HG02623 (cell line): ENCODE results near the gene TTLL10.
"Not testable (repeated sequence)": the region's sequence is repeated elsewhere in the genome, so short reads cannot be mapped to it uniquely, and the experiment has no call there.

Source experiments
- ATAC-seq: cut with Tn5 transposase; IDR thresholded peaks from one replicate; pipeline ENCODE4 v1.9.1; 2021; ENCODE audit warnings: moderate library complexity; ENCODE audit not compliant: unreplicated experiment

The TTLL10 gene

DNA sequence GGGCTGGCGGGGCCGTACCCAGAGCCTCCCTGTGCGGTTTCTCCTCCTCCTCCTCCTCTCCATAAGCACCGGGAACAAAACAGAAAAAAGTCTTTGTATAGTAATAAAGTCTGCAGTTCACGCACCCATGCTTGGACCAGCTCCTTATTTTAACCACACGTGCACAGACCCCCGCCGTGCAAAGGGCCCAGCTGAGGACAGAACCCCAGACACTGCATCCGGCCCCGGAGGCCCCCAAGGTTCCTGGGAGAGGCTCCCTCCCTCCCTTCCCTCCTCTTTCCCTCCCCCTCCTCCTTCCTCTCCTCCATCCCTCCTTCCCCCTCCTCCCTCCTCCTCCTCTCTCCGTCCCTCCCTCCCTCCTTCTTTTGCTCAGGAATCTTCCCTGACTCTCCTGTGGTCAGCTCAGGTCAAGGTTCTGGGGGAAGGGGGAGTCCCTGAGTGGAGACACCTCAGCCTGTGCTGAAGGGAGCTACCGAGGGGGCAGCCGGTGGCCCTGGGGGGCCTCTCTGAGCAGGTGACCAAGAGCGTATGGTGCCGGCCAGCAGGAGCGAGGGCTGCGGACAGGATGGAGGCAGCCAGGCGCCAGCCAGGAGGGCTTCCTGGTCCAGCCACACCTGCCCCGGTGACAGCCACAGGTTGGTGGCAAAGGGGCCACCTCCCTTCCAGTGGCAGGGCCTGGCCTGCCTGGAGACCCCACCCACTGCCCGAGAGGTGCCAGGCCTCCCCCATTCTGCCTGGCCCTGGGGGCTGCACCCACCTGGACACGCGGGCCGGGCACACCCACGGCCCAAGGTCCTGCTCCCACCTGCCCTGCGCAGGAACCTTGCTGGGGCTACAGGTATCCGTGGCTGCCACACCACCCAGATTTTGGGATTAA, 3.2 kb upstream of the TTLL10 start:
- ATAC-seq: no peak

DNA sequence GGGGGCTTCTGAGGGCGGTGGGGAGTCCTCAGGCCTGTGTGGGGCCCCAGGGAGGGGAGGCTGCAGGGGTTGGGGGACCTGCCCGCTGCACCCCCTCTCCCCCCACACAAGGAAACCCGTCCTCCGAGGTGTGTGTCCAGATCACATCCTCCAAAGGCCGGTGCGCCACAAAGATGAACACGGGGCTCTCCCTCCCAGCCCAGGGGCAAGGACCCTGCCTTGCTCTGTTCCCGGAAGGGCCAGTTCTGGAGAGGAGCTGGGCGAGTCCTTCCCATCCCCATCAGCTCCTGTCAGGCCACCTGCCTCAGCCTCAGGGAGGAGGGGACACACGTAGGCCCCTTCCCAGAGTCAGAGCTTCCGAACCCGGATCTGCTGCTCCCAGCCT, 2.5 kb upstream of the TTLL10 start:
- ATAC-seq: no peak

DNA sequence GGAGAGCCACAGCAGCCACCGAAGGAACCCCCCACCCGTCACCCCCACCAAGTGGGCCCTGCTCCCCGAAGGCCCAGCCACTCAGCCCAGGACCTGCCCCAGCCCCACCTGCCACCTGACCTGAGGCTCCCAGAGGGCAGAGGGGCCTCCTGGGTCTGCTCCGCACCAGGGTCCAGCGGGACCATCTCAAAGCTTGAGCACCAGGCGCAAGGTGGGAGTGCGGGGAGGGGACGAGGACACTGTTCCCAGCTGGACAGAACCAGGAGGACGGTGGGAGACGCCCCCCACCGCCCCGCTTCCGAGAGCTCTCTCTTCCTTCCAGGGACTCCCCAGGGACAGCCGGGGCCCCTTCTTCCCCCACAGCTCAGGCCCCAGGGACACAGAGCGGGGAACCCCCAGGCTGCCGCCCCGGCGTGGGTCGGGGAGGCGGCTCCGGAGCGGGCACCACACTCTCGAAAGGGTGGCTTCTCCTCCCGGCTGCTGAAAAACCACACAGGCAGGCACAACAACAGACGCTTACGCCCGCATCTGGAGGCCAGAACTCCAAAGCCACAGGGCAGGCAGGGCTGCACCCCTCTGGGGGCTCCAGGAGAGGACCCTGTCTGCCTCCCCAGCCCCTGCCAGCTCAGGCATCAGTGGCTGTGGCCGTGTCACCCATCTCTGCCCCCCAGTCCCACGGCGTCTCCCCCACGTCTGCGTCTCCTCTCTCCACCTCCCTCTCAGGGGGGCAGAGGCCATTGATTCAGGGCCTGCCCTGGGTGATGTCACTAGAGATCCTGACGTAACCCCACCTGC, 1.9 kb upstream of the TTLL10 start:
- ATAC-seq: no peak

DNA sequence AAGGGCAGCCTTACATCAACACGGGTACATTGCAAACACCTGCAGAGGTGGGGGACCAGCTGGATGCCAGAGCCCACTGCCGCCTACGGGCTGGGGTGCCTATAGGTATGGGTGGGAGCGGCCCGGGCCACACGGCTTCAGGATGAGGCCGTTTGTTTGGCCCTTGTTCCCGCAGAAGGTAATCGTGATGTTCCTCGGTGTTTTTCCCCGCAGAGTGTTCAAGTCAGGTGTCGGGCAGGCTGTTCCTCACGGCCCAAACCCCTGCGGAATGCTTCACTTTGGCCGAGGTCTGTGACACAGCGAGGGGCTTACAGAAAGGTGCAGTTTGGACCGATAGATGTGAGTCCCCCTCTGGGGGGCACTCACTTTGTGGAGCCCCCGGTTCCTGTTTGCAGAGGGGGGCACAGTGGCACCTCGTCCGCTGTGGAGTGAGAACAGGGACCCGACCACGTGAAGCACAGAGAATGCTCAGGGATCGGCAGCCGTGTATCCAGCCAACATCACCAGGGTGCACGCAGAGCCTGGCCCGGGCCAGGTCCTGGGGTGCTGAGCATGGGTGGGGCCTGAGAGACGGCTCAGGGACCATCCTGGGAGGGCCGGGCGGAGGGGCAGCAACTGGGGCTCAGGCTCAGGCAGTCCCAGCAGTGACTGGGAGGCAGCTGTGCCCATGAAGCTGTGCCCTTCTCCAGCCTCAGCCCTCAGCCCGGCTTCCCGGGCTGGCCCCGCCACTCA, 453 bp upstream of the TTLL10 start:
- no peak for ATAC-seq

DNA sequence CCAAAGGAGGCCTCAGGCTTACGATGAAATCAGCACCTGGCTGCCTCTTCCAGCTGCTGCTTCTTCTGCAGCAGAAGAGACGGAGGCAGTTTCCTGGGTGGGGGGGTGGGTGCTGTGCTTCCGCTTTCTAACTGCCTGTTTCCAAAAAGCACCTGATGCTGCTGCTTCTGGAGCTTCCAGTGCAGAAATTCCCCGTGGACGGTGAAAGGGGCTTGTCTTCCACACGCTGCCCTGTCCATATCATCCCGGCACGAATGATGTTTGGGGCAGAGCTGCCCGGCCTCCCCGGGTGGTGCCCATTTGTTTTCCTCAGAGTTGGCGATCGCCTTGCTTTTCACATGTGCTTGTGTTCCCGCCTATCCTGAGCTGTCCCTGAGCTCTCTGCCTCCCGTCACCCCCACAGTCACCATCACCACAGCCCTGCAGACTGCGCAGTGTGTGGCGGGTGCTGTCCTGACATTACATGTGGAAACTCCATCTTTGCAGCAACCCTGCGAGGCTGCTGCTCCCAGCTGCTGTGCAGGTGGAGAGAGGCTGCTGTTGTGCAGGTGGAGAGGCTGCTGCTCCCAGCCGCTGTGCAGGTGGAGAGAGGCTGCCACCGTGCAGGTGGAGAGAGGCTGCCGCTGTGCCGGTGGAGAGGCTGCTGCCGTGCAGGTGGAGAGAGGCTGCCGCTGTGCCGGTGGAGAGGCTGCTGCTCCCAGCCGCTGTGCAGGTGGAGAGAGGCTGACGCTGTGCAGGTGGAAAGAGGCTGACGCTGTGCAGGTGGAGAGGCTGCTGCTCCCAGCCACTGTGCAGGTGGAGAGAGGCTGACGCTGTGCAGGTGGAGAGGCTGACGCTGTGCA, 1.8 kb downstream of the TTLL10 start:
- ATAC-seq: no peak

DNA sequence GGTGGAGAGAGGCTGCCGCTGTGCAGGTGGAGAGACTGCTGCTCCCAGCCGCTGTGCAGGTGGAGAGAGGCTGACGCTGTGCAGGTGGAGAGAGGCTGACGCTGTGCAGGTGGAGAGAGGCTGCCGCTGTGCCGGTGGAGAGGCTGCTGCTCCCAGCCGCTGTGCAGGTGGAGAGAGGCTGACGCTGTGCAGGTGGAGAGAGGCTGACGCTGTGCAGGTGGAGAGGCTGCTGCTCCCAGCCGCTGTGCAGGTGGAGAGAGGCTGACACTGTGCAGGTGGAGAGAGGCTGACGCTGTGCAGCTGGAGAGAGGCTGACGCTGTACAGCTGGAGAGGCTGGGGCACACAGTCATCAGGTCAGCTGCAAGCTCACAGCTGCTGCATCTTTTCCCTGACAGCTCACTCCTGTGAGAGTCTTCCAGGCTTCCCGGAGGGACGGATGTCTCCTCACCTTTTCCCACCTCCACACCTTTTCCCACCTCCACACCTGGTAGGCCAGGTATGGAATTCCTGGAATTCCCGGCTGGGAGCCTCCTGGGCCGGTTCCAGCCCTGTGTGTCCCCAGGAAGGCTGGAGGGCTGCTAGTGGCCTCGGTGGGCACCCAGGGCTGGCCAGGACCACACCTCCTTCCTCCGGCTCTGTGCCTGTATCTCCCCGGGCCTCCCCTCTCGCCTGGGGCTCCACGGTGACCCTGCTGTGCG, 2.5 kb downstream of the TTLL10 start:
- not testable (repeated sequence) for ATAC-seq

DNA sequence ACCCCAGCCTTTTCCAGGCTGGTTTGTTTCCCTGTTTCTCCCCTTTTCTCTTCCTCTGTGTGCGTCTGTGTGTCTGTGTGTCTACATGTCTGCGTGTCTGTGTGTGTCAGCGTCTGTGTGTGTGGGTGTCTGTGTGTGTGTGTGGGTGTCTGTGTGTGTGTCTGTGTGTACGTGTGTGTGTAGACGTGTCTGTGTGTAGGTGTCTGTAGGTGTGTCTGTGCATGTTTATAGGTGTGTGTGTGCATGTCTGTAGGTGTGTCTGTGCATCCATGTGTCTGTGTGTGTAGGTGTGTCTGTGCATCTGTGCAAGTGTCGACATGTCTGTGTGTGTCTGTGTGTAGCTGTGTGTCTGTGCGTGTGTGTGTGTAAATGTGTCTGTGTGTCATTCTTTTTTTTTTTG, 3.3 kb downstream of the TTLL10 start:
- ATAC-seq: no peak

DNA sequence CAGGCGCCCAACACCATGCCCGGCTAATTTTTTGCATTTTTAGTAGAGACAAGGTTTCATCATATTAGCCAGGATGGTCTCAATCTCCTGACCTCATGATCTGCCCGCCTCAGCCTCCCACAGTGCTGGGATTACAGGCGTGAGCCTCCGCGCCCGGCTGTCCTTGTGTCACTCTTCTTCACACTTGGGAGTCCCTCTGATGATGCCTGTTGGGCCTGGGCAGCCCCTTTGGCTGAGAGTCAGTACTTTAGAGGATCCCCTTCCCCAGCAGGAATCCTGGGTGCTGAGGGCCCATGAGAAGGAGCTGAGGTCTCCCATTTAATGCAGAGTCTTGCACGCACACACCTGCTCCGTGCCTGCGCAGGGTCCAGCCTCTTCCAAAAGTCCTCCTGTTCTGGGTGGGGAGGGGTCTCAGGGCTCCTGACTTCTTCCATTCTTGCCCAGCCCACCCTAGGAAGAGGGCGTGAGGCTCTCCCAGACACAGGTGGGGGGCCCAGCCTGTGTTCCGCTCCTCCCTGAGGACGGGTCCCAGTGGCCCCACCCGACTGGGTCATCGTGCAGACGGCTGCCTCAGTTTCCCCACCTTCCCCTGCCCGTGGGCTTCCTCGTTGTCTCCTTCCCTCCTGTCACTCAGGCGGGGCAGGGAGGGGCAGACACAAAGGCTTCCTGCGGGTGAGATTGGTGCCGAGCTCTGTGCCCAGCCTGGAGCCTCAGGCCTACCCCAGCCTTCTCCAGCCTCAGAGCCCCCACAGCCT, 3.9 kb downstream of the TTLL10 start:
- ATAC-seq: no peak

DNA sequence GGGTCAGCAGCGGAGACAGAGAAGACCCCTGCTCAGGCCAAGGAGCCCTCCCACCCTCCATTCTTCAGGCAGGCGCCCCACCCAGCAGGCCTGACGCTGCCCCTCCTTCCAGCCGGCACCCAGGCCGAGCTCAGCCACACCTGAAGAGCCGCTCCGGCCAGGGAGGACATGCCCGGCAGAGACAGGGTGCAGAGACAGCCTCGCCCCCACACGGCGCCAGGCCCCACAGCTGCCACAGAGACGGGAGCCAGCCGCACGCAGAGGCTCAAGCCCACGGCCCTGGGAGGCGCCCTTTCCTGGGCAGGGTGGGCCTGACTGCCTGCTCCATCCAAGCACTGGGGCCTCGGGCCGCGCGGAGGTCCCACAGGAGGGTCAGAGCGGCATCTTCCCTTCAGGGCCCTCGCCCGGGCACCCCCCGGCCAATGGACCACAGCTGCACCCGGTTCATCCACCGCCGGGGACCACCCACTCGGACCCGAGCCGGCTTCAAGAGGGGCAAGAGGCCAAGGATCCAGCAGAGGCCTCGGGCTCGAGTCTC, 5.2 kb downstream of the TTLL10 start:
- no peak for ATAC-seq

DNA sequence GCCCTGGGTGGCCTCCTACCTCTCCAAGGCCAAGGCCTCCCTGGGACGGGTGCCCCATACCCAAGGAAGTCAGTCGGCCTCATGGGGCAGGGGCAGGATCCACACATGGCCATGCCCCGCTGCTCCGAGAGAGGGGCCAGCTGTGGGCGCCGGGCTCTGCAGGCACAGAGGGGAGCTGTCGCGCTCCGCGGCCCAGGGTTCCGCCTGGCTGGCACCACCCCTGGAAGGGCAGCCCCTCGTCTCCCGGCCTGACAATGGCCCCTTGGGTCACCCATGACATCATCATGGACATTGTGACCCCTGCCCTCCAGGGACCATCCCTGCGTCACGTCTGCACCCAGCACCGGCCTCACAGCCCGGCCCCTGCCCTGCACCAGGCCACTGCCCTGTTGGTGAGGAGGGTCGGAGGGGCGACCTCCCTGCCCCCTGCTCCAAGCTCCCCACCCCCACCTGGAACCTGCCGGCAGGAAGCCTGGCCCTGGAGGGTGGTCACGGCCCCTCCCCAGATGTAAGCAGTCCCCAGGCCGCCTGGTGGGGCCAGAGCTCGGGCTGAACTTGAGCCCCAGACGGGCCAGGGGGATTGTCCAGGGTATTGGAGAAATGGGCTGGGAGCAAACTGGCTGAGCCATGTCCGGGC, 5.8 kb downstream of the TTLL10 start:
- no peak for ATAC-seq

DNA sequence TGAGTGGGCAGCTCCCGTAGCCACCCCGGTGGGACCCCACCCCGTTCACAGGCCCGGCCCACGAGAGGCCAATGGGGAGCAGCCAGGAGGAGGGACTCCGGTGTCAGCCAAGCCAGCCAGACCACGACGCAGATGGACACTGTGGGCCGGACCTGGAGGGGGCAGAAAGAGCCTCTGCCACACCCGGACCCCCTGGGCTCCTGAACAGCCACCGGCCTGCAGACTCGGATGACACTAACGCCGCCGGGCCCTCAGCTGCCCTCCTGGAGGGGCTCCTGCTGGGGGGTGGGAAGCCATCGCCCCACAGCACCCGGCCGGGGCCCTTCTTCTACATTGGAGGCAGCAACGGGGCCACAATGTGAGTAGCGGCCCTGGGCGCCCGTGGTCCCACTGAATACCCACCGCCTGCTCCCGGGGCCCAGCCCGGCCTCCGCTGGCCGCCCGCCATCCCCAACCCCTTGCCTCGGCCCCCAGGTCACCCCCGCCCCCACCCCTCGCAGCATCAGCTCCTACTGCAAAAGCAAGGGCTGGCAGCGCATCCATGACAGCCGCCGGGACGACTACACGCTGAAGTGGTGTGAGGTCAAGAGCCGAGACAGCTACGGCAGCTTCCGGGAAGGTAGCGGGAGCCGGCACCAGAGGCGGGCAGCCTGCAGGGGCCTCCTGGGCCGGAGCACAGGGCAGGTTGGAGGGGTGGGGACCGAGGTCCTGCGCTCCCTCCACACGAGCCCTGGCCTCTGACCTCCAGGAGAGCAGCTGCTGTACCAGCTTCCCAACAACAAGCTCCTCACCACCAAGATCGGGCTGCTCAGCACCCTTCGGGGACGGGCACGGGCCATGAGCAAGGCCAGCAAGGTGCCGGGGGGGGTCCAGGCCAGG, 6.5 kb downstream of the TTLL10 start:
- ATAC-seq: no peak

DNA sequence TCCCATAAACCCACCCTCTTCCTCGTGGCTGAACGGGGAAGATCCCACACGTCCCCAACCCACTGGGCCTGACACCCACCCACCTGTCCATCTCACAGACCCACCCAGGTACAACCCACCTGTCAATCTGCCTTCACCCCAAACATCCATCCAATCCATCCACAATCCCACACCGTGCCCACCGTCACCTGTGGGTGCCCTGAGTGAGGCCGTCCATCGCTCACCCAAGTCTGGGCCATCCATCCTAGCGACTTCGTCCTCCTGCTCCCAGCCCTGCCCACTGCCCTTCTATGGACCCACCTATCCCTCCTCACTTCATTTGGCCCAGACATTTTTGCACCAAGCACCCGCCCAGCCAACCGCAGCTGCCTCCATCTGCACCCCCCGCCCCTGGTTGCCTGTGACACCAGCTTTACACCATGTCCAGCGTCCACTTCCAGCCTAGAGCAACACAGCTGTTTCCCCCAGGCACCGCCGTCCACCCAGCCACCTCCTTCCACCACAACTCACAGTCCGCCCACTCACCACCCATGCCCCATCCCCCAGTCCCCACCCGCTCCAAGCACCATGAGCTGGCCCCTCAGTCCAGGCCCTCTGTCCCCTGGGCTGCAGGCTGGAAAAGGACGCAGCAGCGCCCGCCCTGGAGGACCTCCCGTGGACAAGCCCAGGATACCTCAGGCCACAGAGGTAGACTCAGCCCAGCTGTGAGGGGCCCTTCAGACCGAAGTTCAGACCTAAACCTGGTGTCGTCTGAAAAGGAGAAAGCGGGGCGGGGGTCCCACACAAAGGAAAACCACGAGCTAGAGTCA, 7.7 kb downstream of the TTLL10 start:
- no peak for ATAC-seq

DNA sequence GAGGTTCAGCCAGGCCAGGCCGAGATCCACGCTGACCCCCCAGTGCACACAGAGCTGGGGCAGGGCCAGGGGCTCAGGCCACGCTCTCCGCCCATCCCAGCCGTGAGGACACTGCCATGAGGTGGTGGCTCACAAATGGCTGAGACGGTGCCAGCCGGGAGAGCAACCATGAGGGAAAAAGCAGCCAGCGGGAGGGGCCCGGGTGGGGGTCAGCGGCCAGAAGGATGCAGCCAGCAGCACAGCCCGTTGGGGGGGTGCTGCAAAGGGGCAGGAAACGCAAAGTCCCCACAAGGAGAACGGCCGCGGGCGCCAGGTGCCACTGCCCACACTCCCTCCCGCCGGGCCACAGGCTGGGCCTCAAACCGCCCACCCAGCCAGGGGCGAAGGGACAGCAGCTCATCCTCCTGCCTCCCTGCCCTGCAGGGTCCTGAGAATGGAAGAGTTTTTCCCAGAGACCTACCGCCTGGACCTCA, 8.3 kb downstream of the TTLL10 start:
- no peak for ATAC-seq

DNA sequence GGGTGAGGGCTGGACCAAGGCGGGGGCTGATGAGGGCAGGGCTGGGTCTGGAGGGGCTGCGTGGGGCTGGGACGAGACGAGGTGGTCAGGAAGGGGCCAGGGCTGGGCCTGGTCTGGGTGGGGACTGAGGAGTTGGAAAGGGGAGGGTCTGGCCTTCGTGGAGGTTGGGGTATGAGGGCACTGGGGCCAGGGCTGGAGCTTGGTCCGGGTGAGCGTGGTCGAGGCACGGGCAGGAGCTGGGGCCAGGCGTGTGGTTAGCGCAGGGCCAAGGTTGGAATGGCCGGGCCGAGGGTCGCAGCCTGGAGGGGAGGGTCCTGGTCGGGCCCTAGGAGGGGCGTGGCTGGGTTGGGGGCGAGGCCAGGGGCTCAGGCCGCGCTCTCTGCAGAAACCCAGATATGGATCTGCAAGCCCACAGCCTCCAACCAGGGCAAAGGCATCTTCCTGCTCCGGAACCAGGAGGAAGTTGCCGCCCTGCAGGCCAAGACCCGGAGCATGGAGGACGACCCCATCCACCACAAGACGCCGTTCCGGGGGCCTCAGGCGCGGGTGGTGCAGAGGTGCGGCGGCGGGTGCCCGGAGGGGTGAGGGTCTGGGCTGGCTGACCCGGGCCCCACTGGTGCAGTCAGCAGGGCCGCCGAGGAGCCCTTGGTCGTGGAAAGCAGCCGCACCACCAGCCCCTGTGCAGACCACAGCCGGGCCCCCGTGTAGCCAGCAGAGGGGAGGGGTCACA, 9.0 kb downstream of the TTLL10 start:
- no peak for ATAC-seq

DNA sequence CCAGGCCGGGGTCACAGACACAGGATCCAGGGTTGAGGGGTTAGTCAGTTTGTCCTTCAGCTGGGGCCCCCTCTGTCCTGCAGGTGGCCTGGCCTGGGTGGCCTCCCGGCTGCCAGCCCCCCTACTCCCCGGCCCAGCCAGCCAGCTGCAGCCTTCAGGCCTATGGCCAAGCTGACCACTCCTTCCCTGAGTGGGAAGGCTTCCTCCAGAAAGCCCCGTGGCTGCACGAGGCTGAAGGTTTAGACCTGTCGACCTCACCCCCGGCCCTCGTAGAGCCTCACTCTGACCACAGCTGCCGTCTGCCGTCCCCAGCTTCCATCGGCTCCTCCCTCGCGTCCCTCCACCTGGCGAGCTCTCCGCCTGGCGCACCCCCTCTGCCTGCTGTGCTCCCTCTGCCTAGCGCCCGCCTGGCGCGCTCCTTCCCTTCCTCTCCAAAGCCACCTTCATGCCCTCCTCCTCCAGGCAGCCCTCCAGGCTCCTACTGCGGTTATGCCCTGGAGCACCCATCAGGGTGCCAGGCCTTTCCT, 9.6 kb downstream of the TTLL10 start:
- ATAC-seq: no peak
